ENCODE measurements around the gene PDIK1L.

DNA sequence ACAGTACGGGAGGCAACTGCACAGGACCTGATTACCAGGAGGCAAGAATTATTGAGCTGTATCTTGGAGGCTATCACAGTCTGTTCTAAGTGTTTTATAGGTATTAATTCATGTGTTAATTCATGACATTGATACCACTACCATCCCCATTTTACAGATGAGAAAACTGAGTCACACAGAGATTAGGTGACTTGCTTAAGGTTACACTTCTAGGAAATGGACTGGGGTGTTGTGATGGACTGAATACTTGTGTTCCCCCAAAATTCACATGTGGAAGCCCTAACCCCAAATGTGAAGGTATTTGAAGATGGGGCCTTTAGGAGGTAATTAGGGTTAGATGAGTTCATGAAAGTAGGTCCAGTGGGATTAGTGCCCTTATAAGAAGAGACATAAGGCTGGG is 34.1 kb upstream of the PDIK1L start:
- TF ChIP-seq, protein P1, sequence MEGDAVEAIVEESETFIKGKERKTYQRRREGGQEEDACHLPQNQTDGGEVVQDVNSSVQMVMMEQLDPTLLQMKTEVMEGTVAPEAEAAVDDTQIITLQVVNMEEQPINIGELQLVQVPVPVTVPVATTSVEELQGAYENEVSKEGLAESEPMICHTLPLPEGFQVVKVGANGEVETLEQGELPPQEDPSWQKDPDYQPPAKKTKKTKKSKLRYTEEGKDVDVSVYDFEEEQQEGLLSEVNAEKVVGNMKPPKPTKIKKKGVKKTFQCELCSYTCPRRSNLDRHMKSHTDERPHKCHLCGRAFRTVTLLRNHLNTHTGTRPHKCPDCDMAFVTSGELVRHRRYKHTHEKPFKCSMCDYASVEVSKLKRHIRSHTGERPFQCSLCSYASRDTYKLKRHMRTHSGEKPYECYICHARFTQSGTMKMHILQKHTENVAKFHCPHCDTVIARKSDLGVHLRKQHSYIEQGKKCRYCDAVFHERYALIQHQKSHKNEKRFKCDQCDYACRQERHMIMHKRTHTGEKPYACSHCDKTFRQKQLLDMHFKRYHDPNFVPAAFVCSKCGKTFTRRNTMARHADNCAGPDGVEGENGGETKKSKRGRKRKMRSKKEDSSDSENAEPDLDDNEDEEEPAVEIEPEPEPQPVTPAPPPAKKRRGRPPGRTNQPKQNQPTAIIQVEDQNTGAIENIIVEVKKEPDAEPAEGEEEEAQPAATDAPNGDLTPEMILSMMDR (conservative IDR thresholded peaks at IDR 0.05; ENCODE audit: low read length) = no peak
- no peak for TF ChIP-seq EZH2phosphoT487 (IDR thresholded peaks at IDR 0.05; ENCODE audit: borderline replicate concordance, low read depth, low read length)

Data from OCI-LY7 (cell line).